AG10803 (cell line): ENCODE results near the gene VARS1.

ENCODE experiments used
- DNase-seq: peaks from one replicate; pipeline ENCODE4 v3.0.0; 2010; ENCODE audit warnings: low read depth
- H3K4me3 ChIP-seq: 2 replicates; pipeline ENCODE4 v1.5.1; 2011; ENCODE audit warnings: mild to moderate bottlenecking, low read length, control low read depth
- CTCF ChIP-seq: conservative IDR thresholded peaks from 2 replicates; pipeline ENCODE4 v1.5.1; 2011; ENCODE audit warnings: mild to moderate bottlenecking, low read length, control low read depth, inconsistent platforms

VARS1 gene

GRCh38 chr6:31779908-31780307, 15.6 kb downstream of the VARS1 start:
- DNase-seq = no peak
- no peak for TF ChIP-seq CTCF
- no peak overlapping the region for H3K4me3 ChIP-seq

- no peak for DNase-seq
- no peak for TF ChIP-seq CTCF
- no peak overlapping the region for H3K4me3 ChIP-seq
Measured at GRCh38 chr6:31778999-31779885, 16.3 kb downstream of the VARS1 start.

GRCh38 chr6:31778193-31778592, 17.4 kb downstream of the VARS1 start:
- H3K4me3 ChIP-seq = no peak overlapping the region
- DNase-seq = no peak
- no peak for TF ChIP-seq CTCF

GRCh38 chr6:31777667-31778050, 17.9 kb downstream of the VARS1 start:
- no peak overlapping the region for H3K4me3 ChIP-seq
- no peak for TF ChIP-seq CTCF
- no peak for DNase-seq

GRCh38 chr6:31776989-31777666, 18.4 kb downstream of the VARS1 start, which contains the start of gene VWA7:
Gene VWA7 (minus strand): TSS chr6:31777328. CDS start chr6:31776779, 549 bp downstream.
- no peak within 1 kb of the TSS for H3K4me3 ChIP-seq
- DNase-seq = peak; percentile 56
- TF ChIP-seq CTCF = no peak

GRCh38 chr6:31776485-31776988, 19.0 kb downstream of the VARS1 start:
- TF ChIP-seq CTCF = no peak
- no peak for DNase-seq
- H3K4me3 ChIP-seq = no peak overlapping the region
